ENCODE data around the gene CHMP5.

CHMP5 gene

DNA sequence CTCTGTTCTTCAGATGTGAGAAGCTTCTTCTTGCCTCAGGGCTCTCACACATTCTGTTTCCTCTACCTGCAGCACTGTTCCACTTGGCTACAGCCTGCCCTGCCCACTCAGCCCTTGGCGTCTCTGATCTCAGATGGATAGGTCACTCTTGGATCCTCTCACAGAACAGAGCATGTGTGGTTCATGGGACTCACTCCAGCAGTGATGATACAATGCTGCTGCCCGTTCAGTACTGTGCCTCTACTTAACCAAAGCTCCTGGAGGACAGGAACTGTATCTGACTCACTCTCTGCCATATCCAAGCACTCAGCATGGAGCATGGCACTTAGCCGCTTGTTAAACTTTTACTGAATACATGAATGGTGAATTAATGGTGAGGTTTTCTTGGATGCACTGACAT is 28.3 kb upstream of the CHMP5 start:
- Histone ChIP-seq H3K4me1 (ENCODE audit: control insufficient read depth in 1 of 2, insufficient read depth in 1 of 2, low read depth in 1 of 2, low read length in 1 of 2) (no peaks in the 10 kb centered on the region), H3K4me3 (ENCODE audit: low read depth in 1 of 2, low read length in 1 of 2) (no peak overlapping the region), H3K36me3 (no peaks in the 10 kb centered on the region), H3K27ac (no peak overlapping the region), H3K27me3 (no peaks in the 10 kb centered on the region), H3K9me3 (no peaks in the 10 kb centered on the region)
- no peak for TF ChIP-seq CTCF (IDR thresholded peaks at IDR 0.05)

- peaks cover 0 to 3% of the 10 kb centered on the region in 2 experiments for H3K4me1 ChIP-seq (ENCODE audit: control insufficient read depth in 1 of 2, insufficient read depth in 1 of 2, low read depth in 1 of 2, low read length in 1 of 2)
Observed at GRCh38 chr9:33239921-33240320, 24.9 kb upstream of the CHMP5 start, which contains the start of gene SPINK4. Gene SPINK4 (plus strand): TSS chr9:33240167. CDS start chr9:33240209, 42 bp downstream.

GRCh38 chr9:33241298-33241697 is 23.6 kb upstream of the CHMP5 start:
- TF ChIP-seq CTCF (IDR thresholded peaks at IDR 0.05), result no peak
- H3K36me3 ChIP-seq, result no peaks in the 10 kb centered on the region
- H3K27me3 ChIP-seq, result no peaks in the 10 kb centered on the region
- no peak overlapping the region for H3K27ac ChIP-seq
- no peak overlapping the region for H3K4me3 ChIP-seq (ENCODE audit: low read depth in 1 of 2, low read length in 1 of 2)
- peaks cover 0 to 3% of the 10 kb centered on the region in 2 experiments for H3K4me1 ChIP-seq (ENCODE audit: control insufficient read depth in 1 of 2, insufficient read depth in 1 of 2, low read depth in 1 of 2, low read length in 1 of 2)
- no peaks in the 10 kb centered on the region for H3K9me3 ChIP-seq

More at GRCh38 chr9:33239921-33240320, 24.9 kb upstream of the CHMP5 start, which contains the start of gene SPINK4:
- Histone ChIP-seq H3K9me3 (no peaks in the 10 kb centered on the region), H3K4me3 (ENCODE audit: low read depth in 1 of 2, low read length in 1 of 2) (no peak within 1 kb of the TSS), H3K27ac (no peak within 1 kb of the TSS), H3K36me3 (no peaks in the 10 kb centered on the region), H3K27me3 (no peaks in the 10 kb centered on the region)
- no peak for TF ChIP-seq CTCF (IDR thresholded peaks at IDR 0.05)

- TF ChIP-seq CTCF (IDR thresholded peaks at IDR 0.05), result no peak
- Histone ChIP-seq H3K4me1 (ENCODE audit: control insufficient read depth in 1 of 2, insufficient read depth in 1 of 2, low read depth in 1 of 2, low read length in 1 of 2) (peaks cover 0 to 3% of the 10 kb centered on the region in 2 experiments), H3K36me3 (no peaks in the 10 kb centered on the region), H3K4me3 (ENCODE audit: low read depth in 1 of 2, low read length in 1 of 2) (no peak overlapping the region), H3K27ac (no peak overlapping the region), H3K9me3 (no peaks in the 10 kb centered on the region), H3K27me3 (no peaks in the 10 kb centered on the region)
Observed at GRCh38 chr9:33242609-33243134, 22.2 kb upstream of the CHMP5 start.

DNA sequence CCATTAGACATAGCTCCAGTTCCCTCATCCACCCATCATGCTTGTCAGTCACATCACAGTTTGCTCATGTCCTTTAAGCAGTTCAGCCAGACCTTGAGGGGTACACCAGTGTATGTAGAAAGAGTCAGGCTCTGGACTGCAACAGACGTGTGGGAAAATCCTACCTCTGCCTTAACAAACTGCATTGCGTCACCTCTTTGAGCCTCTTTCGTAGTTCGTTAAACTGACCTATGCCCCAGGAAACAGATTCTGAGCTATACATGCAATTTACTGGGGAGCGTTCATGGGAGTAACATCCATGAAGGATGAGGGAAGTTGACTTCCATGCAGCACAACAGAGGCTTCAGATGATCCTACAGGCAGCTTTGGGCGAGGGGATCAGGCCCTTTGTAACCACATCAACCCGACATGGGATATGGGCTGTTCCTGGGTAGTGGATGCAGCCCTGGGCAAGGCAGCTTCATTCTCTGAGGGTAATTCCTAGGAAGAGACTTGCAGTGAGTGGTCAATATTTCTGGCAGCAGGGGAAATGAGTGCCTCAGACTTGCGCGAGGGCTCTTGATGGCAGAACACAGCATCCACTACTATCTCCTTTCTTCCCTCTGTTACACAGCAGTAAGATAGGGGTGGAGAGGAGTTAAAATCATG is 20.6 kb upstream of the CHMP5 start:
- no peak for TF ChIP-seq CTCF (IDR thresholded peaks at IDR 0.05)
- no peak overlapping the region for H3K4me3 ChIP-seq (ENCODE audit: low read depth in 1 of 2, low read length in 1 of 2)
- no peak overlapping the region for H3K27ac ChIP-seq
- peaks cover 7% of the 10 kb centered on the region for H3K36me3 ChIP-seq
- H3K27me3 ChIP-seq, result no peaks in the 10 kb centered on the region
- peaks cover 0 to 3% of the 10 kb centered on the region in 2 experiments for H3K4me1 ChIP-seq (ENCODE audit: control insufficient read depth in 1 of 2, insufficient read depth in 1 of 2, low read depth in 1 of 2, low read length in 1 of 2)
- no peaks in the 10 kb centered on the region for H3K9me3 ChIP-seq

Data from neutrophil (primary cell).